ENCODE results near the gene HMGCS2. TPM values are rescaled to one million over a fixed set of nuclear protein-coding genes. Genes with fewer than 3 reads are reported as not detected.

The HMGCS2 gene
- polyA plus RNA-seq, 1 experiment = not detected

GRCh38 chr1:119731741-119732430 is 36.8 kb downstream of the HMGCS2 start:
- ChIA-PET CTCF (interaction anchor here (1.0 to 1.7 kb wide), 2 partner anchors 11 to 57 kb away, joined by 3 to 7 read pairs; no protein-coding TSS in a partner anchor), POLR2A (no interaction called here)
- H3K27me3 ChIP-seq (ENCODE audit: control insufficient read depth, insufficient read depth, low read length) = no peaks in the 10 kb centered on the region
- DNase-seq (ENCODE audit: low read depth, low spot score) = no peak
- no peak overlapping the region for H3K27ac ChIP-seq (ENCODE audit: low read depth, low read length)
- H3K9me3 ChIP-seq (ENCODE audit: control insufficient read depth, insufficient read depth, low read length) = no peaks in the 10 kb centered on the region
- H3K4me3 ChIP-seq (ENCODE audit: low read depth, low read length) = no peak overlapping the region
- no peak for TF ChIP-seq CTCF (IDR thresholded peaks at IDR 0.05; ENCODE audit: low read depth, low read length)

- DNase-seq (ENCODE audit: low read depth, low spot score) = no peak
- H3K4me3 ChIP-seq (ENCODE audit: low read depth, low read length) = no peak overlapping the region
- ChIA-PET CTCF (interaction anchor here (1.0 to 1.7 kb wide), 2 partner anchors 12 to 56 kb away, joined by 3 to 7 read pairs; no protein-coding TSS in a partner anchor), POLR2A (no interaction called here)
- no peaks in the 10 kb centered on the region for H3K27me3 ChIP-seq (ENCODE audit: control insufficient read depth, insufficient read depth, low read length)
- TF ChIP-seq CTCF (IDR thresholded peaks at IDR 0.05; ENCODE audit: low read depth, low read length) = no peak
- H3K9me3 ChIP-seq (ENCODE audit: control insufficient read depth, insufficient read depth, low read length) = no peaks in the 10 kb centered on the region
- H3K27ac ChIP-seq (ENCODE audit: low read depth, low read length) = no peak overlapping the region
These were observed 37.6 kb downstream of the HMGCS2 start for GRCh38 chr1:119731060-119731459.

- Histone ChIP-seq H3K9me3 (ENCODE audit: control insufficient read depth, insufficient read depth, low read length) (no peaks in the 10 kb centered on the region), H3K27ac (ENCODE audit: low read depth, low read length) (no peak overlapping the region), H3K4me3 (ENCODE audit: low read depth, low read length) (no peak overlapping the region), H3K27me3 (ENCODE audit: control insufficient read depth, insufficient read depth, low read length) (no peaks in the 10 kb centered on the region)
- ChIA-PET POLR2A (no interaction called here), CTCF (interaction anchor here (1.9 kb wide), 1 partner anchor 15 kb away, joined by 4 read pairs; no protein-coding TSS in a partner anchor)
- no peak for DNase-seq (ENCODE audit: low read depth, low spot score)
- TF ChIP-seq CTCF (IDR thresholded peaks at IDR 0.05; ENCODE audit: low read depth, low read length) = no peak
These were observed 39.7 kb downstream of the HMGCS2 start for GRCh38 chr1:119729044-119729443.

GRCh38 chr1:119727991-119728390 is 40.7 kb downstream of the HMGCS2 start:
- DNase-seq (ENCODE audit: low read depth, low spot score) = no peak
- no peak for TF ChIP-seq CTCF (IDR thresholded peaks at IDR 0.05; ENCODE audit: low read depth, low read length)
- CTCF ChIA-PET = no interaction called here
- Histone ChIP-seq H3K27ac (ENCODE audit: low read depth, low read length) (no peak overlapping the region), H3K9me3 (ENCODE audit: control insufficient read depth, insufficient read depth, low read length) (no peaks in the 10 kb centered on the region), H3K27me3 (ENCODE audit: control insufficient read depth, insufficient read depth, low read length) (no peaks in the 10 kb centered on the region), H3K4me3 (ENCODE audit: low read depth, low read length) (no peak overlapping the region)
- POLR2A ChIA-PET = no interaction called here

GRCh38 chr1:119725626-119726025 is 43.1 kb downstream of the HMGCS2 start:
- CTCF ChIA-PET = no interaction called here
- Histone ChIP-seq H3K27ac (ENCODE audit: low read depth, low read length) (no peak overlapping the region), H3K4me3 (ENCODE audit: low read depth, low read length) (no peak overlapping the region), H3K27me3 (ENCODE audit: control insufficient read depth, insufficient read depth, low read length) (no peaks in the 10 kb centered on the region), H3K9me3 (ENCODE audit: control insufficient read depth, insufficient read depth, low read length) (no peaks in the 10 kb centered on the region)
- no peak for DNase-seq (ENCODE audit: low read depth, low spot score)
- POLR2A ChIA-PET = no interaction called here
- TF ChIP-seq CTCF (IDR thresholded peaks at IDR 0.05; ENCODE audit: low read depth, low read length) = no peak
